Body of pancreas (tissue), 4 donors: ENCODE data around the gene ATXN1.

Experiments
- CTCF ChIP-seq, 7 experiments: fragments of 450-650 bp in 4 of 7; fragments of 200-600 bp in 3 of 7; sonication (generic) in 3 of 7; IDR thresholded peaks; one replicate each; pipeline ENCODE4 v1.5.1; 2016 to 2019; ENCODE audit warnings: antibody characterized with exemption in 7 of 7
- POLR2A ChIP-seq, 3 donors: fragments of 450-650 bp; IDR thresholded peaks; one replicate each; pipeline ENCODE4 v1.6.1; 2016; ENCODE audit warnings: antibody characterized with exemption in 3 of 3, mild to moderate bottlenecking in 2 of 3

GRCh38 chr6:16687045-16687444 lies 74.2 kb downstream of the ATXN1 start:
- no peak for TF ChIP-seq POLR2A (IDR thresholded peaks at IDR 0.05)
- no peak for TF ChIP-seq CTCF (IDR thresholded peaks at IDR 0.05)
